Esophagus mucosa (tissue), 1 donor: Measurements from ENCODE around the gene TRIM22. TPM values are rescaled to one million over a fixed set of nuclear protein-coding genes. Genes with fewer than 3 reads are reported as not detected.
"Not testable (repeated sequence)": the region's sequence is repeated elsewhere in the genome, so short reads cannot be mapped to it uniquely, and the experiment has no call there.

Source experiments
- ATAC-seq: fragments of 200-7000 bp; cut with Tn5 transposase; one replicate; pipeline ENCODE4 v1.9.1; 2020
- total RNA-seq: library from RNA; stranded (reverse); gene quantifications from one replicate; pipeline ENCODE4 v1.2.4, GENCODE V29; 2023
- donor health status: DM: yes; HTN: yes; CAD: no.

The TRIM22 gene
- total RNA-seq = 21.7 TPM

GRCh38 chr11:5689551-5689983 lies at the start of gene TRIM22:
TSS of gene TRIM22 (plus strand) at chr11:5689790. CDS start at chr11:5696233, 6,443 bp downstream.
- ATAC-seq = peak; percentile 76

GRCh38 chr11:5639953-5640352 lies 49.6 kb upstream of the TRIM22 start:
- ATAC-seq = no peak

GRCh38 chr11:5643585-5643984 lies 46.0 kb upstream of the TRIM22 start:
- no peak for ATAC-seq

GRCh38 chr11:5646139-5646538 lies 43.5 kb upstream of the TRIM22 start:
- ATAC-seq = no peak

- ATAC-seq = no peak
These were observed 34.1 kb upstream of the TRIM22 start for GRCh38 chr11:5655474-5655873.

- ATAC-seq = not testable (repeated sequence)
These were observed 32.6 kb upstream of the TRIM22 start for GRCh38 chr11:5656956-5657355.

- no peak for ATAC-seq
These were observed 31.3 kb upstream of the TRIM22 start for GRCh38 chr11:5658318-5658717.

- no peak for ATAC-seq
These were observed 26.1 kb upstream of the TRIM22 start for GRCh38 chr11:5663511-5663910.

- no peak for ATAC-seq
These were observed 24.5 kb upstream of the TRIM22 start for GRCh38 chr11:5665051-5665570.

- no peak for ATAC-seq
These were observed 23.7 kb upstream of the TRIM22 start for GRCh38 chr11:5665746-5666401.

- ATAC-seq = no peak
These were observed 23.2 kb upstream of the TRIM22 start for GRCh38 chr11:5666402-5666793.

- no peak for ATAC-seq
These were observed 17.8 kb upstream of the TRIM22 start for GRCh38 chr11:5671831-5672230.

- ATAC-seq = no peak
These were observed 15.2 kb upstream of the TRIM22 start for GRCh38 chr11:5674391-5674790.

- no peak for ATAC-seq
These were observed 9.8 kb upstream of the TRIM22 start for GRCh38 chr11:5679811-5680210.

GRCh38 chr11:5682890-5683441 lies 6.6 kb upstream of the TRIM22 start:
- not testable (repeated sequence) for ATAC-seq

- not testable (repeated sequence) for ATAC-seq
These were observed 6.0 kb upstream of the TRIM22 start for GRCh38 chr11:5683620-5684019.

- no peak for ATAC-seq
These were observed 5.4 kb upstream of the TRIM22 start for GRCh38 chr11:5684036-5684645.

- ATAC-seq = peak; percentile 98
These were observed 4.8 kb upstream of the TRIM22 start, which contains the start of gene TRIM5 for GRCh38 chr11:5684646-5685362. TSS of gene TRIM5 (minus strand) at chr11:5685074. CDS start at chr11:5680177, 4,897 bp downstream.

- ATAC-seq = no peak
These were observed 3.2 kb upstream of the TRIM22 start for GRCh38 chr11:5686426-5686825.

GRCh38 chr11:5688482-5688881 lies 1.1 kb upstream of the TRIM22 start:
- no peak for ATAC-seq

- ATAC-seq = no peak
These were observed 626 bp downstream of the TRIM22 start for GRCh38 chr11:5690216-5690615.

- ATAC-seq = no peak
These were observed 1.1 kb downstream of the TRIM22 start for GRCh38 chr11:5690736-5691135.
